Nucleus accumbens (tissue), 56 donors: ENCODE data around the gene SSTR1.
A peak's percentile ranks its signal among the peaks of the same experiment; 100 is the strongest.

Experiments used
- DNase-seq, 56 donors: peaks; one replicate each; lab custom pipeline; 2025; lab: John Stamatoyannopoulos, UW

SSTR1 gene

GRCh38 chr14:38202444-38203191 lies 5.1 kb upstream of the SSTR1 start:
- DNase-seq: no peak

GRCh38 chr14:38203929-38204718 lies 3.6 kb upstream of the SSTR1 start:
- no peak for DNase-seq

- DNase-seq: no peak
Observed at GRCh38 chr14:38204719-38205115, 3.0 kb upstream of the SSTR1 start.

GRCh38 chr14:38205119-38205813 lies 2.4 kb upstream of the SSTR1 start:
- no peak for DNase-seq

GRCh38 chr14:38205949-38206665 lies 1.6 kb upstream of the SSTR1 start:
- DNase-seq: no peak

- DNase-seq: no peak
Observed at GRCh38 chr14:38206689-38207376, 871 bp upstream of the SSTR1 start.

GRCh38 chr14:38207377-38207735 lies 348 bp upstream of the SSTR1 start:
- no peak for DNase-seq

- peak in 12 of 56 donors; percentile 7 to 72 (median 20) for DNase-seq
Observed at GRCh38 chr14:38208618-38209562, 1.2 kb downstream of the SSTR1 start.

DNA sequence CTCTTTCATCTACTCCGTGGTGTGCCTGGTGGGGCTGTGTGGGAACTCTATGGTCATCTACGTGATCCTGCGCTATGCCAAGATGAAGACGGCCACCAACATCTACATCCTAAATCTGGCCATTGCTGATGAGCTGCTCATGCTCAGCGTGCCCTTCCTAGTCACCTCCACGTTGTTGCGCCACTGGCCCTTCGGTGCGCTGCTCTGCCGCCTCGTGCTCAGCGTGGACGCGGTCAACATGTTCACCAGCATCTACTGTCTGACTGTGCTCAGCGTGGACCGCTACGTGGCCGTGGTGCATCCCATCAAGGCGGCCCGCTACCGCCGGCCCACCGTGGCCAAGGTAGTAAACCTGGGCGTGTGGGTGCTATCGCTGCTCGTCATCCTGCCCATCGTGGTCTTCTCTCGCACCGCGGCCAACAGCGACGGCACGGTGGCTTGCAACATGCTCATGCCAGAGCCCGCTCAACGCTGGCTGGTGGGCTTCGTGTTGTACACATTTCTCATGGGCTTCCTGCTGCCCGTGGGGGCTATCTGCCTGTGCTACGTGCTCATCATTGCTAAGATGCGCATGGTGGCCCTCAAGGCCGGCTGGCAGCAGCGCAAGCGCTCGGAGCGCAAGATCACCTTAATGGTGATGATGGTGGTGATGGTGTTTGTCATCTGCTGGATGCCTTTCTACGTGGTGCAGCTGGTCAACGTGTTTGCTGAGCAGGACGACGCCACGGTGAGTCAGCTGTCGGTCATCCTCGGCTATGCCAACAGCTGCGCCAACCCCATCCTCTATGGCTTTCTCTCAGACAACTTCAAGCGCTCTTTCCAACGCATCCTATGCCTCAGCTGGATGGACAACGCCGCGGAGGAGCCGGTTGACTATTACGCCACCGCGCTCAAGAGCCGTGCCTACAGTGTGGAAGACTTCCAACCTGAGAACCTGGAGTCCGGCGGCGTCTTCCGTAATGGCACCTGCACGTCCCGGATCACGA lies 2.2 kb downstream of the SSTR1 start:
- DNase-seq: no peak

- peak in 1 of 56 donors; percentile 1 for DNase-seq
Observed at GRCh38 chr14:38210587-38211216, 3.0 kb downstream of the SSTR1 start.

- DNase-seq: peak in 1 of 56 donors; percentile 0
Observed at GRCh38 chr14:38211255-38211735, 3.6 kb downstream of the SSTR1 start.

DNA sequence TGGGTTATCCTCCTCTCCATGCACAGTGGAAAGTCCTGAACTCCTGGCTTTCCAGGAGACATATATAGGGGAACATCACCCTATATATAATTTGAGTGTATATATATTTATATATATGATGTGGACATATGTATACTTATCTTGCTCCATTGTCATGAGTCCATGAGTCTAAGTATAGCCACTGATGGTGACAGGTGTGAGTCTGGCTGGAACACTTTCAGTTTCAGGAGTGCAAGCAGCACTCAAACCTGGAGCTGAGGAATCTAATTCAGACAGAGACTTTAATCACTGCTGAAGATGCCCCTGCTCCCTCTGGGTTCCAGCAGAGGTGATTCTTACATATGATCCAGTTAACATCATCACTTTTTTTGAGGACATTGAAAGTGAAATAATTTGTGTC lies 4.4 kb downstream of the SSTR1 start:
- DNase-seq: no peak

DNA sequence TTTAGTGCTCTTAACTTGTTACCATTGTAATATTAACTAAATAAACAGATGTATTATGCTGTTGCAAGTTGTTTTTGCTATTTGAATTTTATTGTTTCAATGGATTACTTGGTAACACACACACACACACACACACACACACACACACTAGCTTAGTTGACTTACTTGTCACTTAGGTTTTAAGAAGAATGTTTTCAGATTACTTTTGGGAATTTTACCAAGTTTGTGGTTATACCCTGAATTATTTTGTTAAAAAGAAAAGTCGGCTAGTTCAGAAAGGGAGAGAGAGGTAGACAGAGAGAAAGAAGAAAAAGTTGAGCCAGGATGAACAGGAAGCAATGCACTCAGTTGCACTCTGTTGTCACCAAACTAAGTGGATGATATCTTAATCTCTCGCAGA lies 5.3 kb downstream of the SSTR1 start:
- DNase-seq: no peak

DNA sequence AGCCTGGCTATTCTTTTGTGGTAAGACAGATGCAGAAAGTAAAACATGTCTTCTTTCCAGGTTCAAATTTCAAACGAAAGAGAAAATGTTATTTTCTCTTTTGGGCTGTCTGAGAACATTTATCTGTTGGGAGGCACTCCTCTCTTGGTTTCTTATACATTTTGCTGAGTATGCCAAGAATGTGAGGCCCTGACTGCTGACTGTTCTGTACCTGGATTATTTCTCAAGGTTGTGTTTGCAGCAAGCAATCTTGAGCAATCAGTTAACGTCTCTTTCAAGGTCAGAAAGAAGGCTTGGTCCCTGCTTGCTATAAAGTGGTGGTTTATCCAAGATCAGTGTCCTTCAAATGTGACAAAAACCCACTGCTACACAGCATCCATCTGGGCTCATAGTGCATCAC lies 9.8 kb downstream of the SSTR1 start:
- DNase-seq: no peak

GRCh38 chr14:38221077-38221476 lies 13.4 kb downstream of the SSTR1 start:
- DNase-seq: no peak

GRCh38 chr14:38224338-38224737 lies 16.6 kb downstream of the SSTR1 start:
- no peak for DNase-seq

- DNase-seq: no peak
Observed at GRCh38 chr14:38225946-38226345, 18.2 kb downstream of the SSTR1 start.
